ENCODE data around the gene GTF2F1.
"Not testable (repeated sequence)": the region's sequence is repeated elsewhere in the genome, so short reads cannot be mapped to it uniquely, and the experiment has no call there.

Gene GTF2F1

GRCh38 chr19:6414793-6415590, 22.0 kb upstream of the GTF2F1 start:
- H3K4me3 ChIP-seq (ENCODE audit: low read length) = no peak overlapping the region
- H3K4me1 ChIP-seq (ENCODE audit: control insufficient read depth, insufficient read depth, low read length) = no peaks in the 10 kb centered on the region
- H3K36me3 ChIP-seq (ENCODE audit: control insufficient read depth, insufficient read depth, low read length) = peaks cover 39% of the 10 kb centered on the region
- no peak overlapping the region for H3K27ac ChIP-seq (ENCODE audit: low read depth, low read length)
- H3K9ac ChIP-seq (ENCODE audit: low read length) = no peak overlapping the region
- H3K27me3 ChIP-seq (ENCODE audit: control insufficient read depth, insufficient read depth, low read length) = no peaks in the 10 kb centered on the region

GRCh38 chr19:6413721-6414643, 21.0 kb upstream of the GTF2F1 start:
- Histone ChIP-seq H3K4me3 (ENCODE audit: low read length) (no peak overlapping the region), H3K27ac (ENCODE audit: low read depth, low read length) (no peak overlapping the region), H3K36me3 (ENCODE audit: control insufficient read depth, insufficient read depth, low read length) (peaks cover 39% of the 10 kb centered on the region)

GRCh38 chr19:6413291-6413690, 20.3 kb upstream of the GTF2F1 start:
- Histone ChIP-seq H3K4me3 (ENCODE audit: low read length) (no peak overlapping the region), H3K27ac (ENCODE audit: low read depth, low read length) (no peak overlapping the region), H3K27me3 (ENCODE audit: control insufficient read depth, insufficient read depth, low read length) (no peaks in the 10 kb centered on the region), H3K4me1 (ENCODE audit: control insufficient read depth, insufficient read depth, low read length) (no peaks in the 10 kb centered on the region), H3K9ac (ENCODE audit: low read length) (no peak overlapping the region), H3K36me3 (ENCODE audit: control insufficient read depth, insufficient read depth, low read length) (peaks cover 37% of the 10 kb centered on the region)

More at GRCh38 chr19:6413721-6414643, 21.0 kb upstream of the GTF2F1 start:
- no peak overlapping the region for H3K9ac ChIP-seq (ENCODE audit: low read length)
- no peaks in the 10 kb centered on the region for H3K4me1 ChIP-seq (ENCODE audit: control insufficient read depth, insufficient read depth, low read length)
- no peaks in the 10 kb centered on the region for H3K27me3 ChIP-seq (ENCODE audit: control insufficient read depth, insufficient read depth, low read length)

GRCh38 chr19:6412447-6413091, 19.6 kb upstream of the GTF2F1 start:
- H3K4me1 ChIP-seq (ENCODE audit: control insufficient read depth, insufficient read depth, low read length) = no peaks in the 10 kb centered on the region
- H3K4me3 ChIP-seq (ENCODE audit: low read length) = no peak overlapping the region
- H3K27me3 ChIP-seq (ENCODE audit: control insufficient read depth, insufficient read depth, low read length) = no peaks in the 10 kb centered on the region
- no peak overlapping the region for H3K27ac ChIP-seq (ENCODE audit: low read depth, low read length)
- H3K36me3 ChIP-seq (ENCODE audit: control insufficient read depth, insufficient read depth, low read length) = peaks cover 31% of the 10 kb centered on the region
- no peak overlapping the region for H3K9ac ChIP-seq (ENCODE audit: low read length)

- no peaks in the 10 kb centered on the region for H3K27me3 ChIP-seq (ENCODE audit: control insufficient read depth, insufficient read depth, low read length)
Observed at GRCh38 chr19:6412061-6412446, 19.1 kb upstream of the GTF2F1 start.

GRCh38 chr19:6409346-6409745, 16.4 kb upstream of the GTF2F1 start:
- peaks cover 4% of the 10 kb centered on the region for H3K36me3 ChIP-seq (ENCODE audit: control insufficient read depth, insufficient read depth, low read length)
- H3K9ac ChIP-seq (ENCODE audit: low read length) = no peak overlapping the region
- H3K4me3 ChIP-seq (ENCODE audit: low read length) = no peak overlapping the region
- H3K27me3 ChIP-seq (ENCODE audit: control insufficient read depth, insufficient read depth, low read length) = no peaks in the 10 kb centered on the region
- no peak overlapping the region for H3K27ac ChIP-seq (ENCODE audit: low read depth, low read length)
- H3K4me1 ChIP-seq (ENCODE audit: control insufficient read depth, insufficient read depth, low read length) = no peaks in the 10 kb centered on the region

More at GRCh38 chr19:6412061-6412446, 19.1 kb upstream of the GTF2F1 start:
- Histone ChIP-seq H3K36me3 (ENCODE audit: control insufficient read depth, insufficient read depth, low read length) (peaks cover 26% of the 10 kb centered on the region), H3K4me3 (ENCODE audit: low read length) (no peak overlapping the region), H3K4me1 (ENCODE audit: control insufficient read depth, insufficient read depth, low read length) (no peaks in the 10 kb centered on the region), H3K9ac (ENCODE audit: low read length) (no peak overlapping the region), H3K27ac (ENCODE audit: low read depth, low read length) (no peak overlapping the region)

- no peak overlapping the region for H3K9ac ChIP-seq (ENCODE audit: low read length)
Observed at GRCh38 chr19:6406401-6406800, 13.4 kb upstream of the GTF2F1 start.

GRCh38 chr19:6402837-6403608, 10.1 kb upstream of the GTF2F1 start:
- H3K9ac ChIP-seq (ENCODE audit: low read length) = no peak overlapping the region
- H3K4me1 ChIP-seq (ENCODE audit: control insufficient read depth, insufficient read depth, low read length) = no peaks in the 10 kb centered on the region
- no peak overlapping the region for H3K27ac ChIP-seq (ENCODE audit: low read depth, low read length)
- H3K36me3 ChIP-seq (ENCODE audit: control insufficient read depth, insufficient read depth, low read length) = no peaks in the 10 kb centered on the region
- H3K27me3 ChIP-seq (ENCODE audit: control insufficient read depth, insufficient read depth, low read length) = no peaks in the 10 kb centered on the region
- H3K4me3 ChIP-seq (ENCODE audit: low read length) = no peak overlapping the region

More at GRCh38 chr19:6406401-6406800, 13.4 kb upstream of the GTF2F1 start:
- Histone ChIP-seq H3K36me3 (ENCODE audit: control insufficient read depth, insufficient read depth, low read length) (no peaks in the 10 kb centered on the region), H3K4me1 (ENCODE audit: control insufficient read depth, insufficient read depth, low read length) (no peaks in the 10 kb centered on the region), H3K4me3 (ENCODE audit: low read length) (no peak overlapping the region), H3K27me3 (ENCODE audit: control insufficient read depth, insufficient read depth, low read length) (no peaks in the 10 kb centered on the region), H3K27ac (ENCODE audit: low read depth, low read length) (no peak overlapping the region)

- Histone ChIP-seq H3K4me3 (ENCODE audit: low read length) (no peak overlapping the region), H3K36me3 (ENCODE audit: control insufficient read depth, insufficient read depth, low read length) (no peaks in the 10 kb centered on the region), H3K9ac (ENCODE audit: low read length) (no peak overlapping the region)
Observed at GRCh38 chr19:6402058-6402457, 9.1 kb upstream of the GTF2F1 start.

GRCh38 chr19:6400062-6400944, 7.3 kb upstream of the GTF2F1 start:
- not testable (repeated sequence) for H3K27me3 ChIP-seq (ENCODE audit: control insufficient read depth, insufficient read depth, low read length); H3K9ac ChIP-seq (ENCODE audit: low read length); H3K4me3 ChIP-seq (ENCODE audit: low read length); H3K4me1 ChIP-seq (ENCODE audit: control insufficient read depth, insufficient read depth, low read length); H3K36me3 ChIP-seq (ENCODE audit: control insufficient read depth, insufficient read depth, low read length); H3K27ac ChIP-seq (ENCODE audit: low read depth, low read length)

More at GRCh38 chr19:6402058-6402457, 9.1 kb upstream of the GTF2F1 start:
- Histone ChIP-seq H3K27ac (ENCODE audit: low read depth, low read length) (no peak overlapping the region), H3K4me1 (ENCODE audit: control insufficient read depth, insufficient read depth, low read length) (no peaks in the 10 kb centered on the region), H3K27me3 (ENCODE audit: control insufficient read depth, insufficient read depth, low read length) (no peaks in the 10 kb centered on the region)

GRCh38 chr19:6396305-6396704, 3.3 kb upstream of the GTF2F1 start:
- Histone ChIP-seq H3K9ac (ENCODE audit: low read length) (no peak overlapping the region), H3K27me3 (ENCODE audit: control insufficient read depth, insufficient read depth, low read length) (no peaks in the 10 kb centered on the region), H3K36me3 (ENCODE audit: control insufficient read depth, insufficient read depth, low read length) (no peaks in the 10 kb centered on the region), H3K4me1 (ENCODE audit: control insufficient read depth, insufficient read depth, low read length) (peaks cover 12% of the 10 kb centered on the region), H3K27ac (ENCODE audit: low read depth, low read length) (no peak overlapping the region), H3K4me3 (ENCODE audit: low read length) (no peak overlapping the region)
